ENCODE measurements around the gene KCNQ4.

Gene KCNQ4

DNA sequence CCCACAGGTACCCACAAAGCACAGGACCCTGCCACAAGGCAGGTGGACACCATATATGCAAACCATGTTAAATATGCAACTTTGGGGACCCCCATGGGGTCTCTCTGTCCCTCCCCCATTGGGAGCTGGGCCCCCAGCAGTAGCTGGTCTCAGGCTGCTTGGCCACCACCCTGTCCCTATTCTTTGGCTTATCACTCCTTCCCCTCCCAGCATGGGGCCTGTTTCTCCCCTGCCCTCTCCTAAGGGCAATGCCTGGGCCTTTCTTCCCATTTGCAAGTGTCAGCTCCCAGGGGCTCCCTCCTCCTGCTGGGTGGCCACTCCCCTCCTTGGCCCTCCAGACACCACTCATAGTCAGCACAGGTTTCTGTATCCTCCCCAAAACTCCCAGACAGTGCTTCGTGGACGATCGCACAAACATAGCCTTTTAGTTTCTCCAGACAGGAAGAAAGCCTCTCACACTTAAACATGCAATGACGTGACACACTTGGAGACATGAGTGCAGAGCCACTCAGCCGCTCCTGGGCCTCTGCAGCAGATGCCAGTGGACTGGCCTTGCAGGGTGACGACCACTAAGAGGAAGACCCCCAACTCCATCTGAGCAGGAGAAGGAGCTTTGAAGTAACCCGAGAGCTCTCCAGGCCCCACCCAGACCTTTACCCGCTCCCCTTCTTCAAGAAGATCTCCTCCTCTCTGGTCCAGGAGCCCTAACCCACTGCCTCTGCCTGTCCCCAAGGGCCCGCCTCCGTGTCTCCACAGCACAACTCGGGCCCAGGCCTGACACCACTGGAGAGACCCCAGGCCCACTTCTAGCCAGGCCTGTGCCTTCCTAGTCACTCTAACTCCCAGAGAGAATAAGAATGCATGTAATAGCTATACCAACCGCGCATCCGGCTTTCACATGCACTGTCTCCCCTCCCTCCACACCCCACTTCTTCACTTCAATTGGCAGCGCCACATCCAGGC lies 55.7 kb downstream of the KCNQ4 start:
- Histone ChIP-seq H3K9ac (ENCODE audit: low read depth, low read length) (no peak overlapping the region), H3K27ac (ENCODE audit: low read depth, low read length) (no peak overlapping the region)
- 88% methylated on average over 15 of the region's 15 CpGs for WGBS

DNA sequence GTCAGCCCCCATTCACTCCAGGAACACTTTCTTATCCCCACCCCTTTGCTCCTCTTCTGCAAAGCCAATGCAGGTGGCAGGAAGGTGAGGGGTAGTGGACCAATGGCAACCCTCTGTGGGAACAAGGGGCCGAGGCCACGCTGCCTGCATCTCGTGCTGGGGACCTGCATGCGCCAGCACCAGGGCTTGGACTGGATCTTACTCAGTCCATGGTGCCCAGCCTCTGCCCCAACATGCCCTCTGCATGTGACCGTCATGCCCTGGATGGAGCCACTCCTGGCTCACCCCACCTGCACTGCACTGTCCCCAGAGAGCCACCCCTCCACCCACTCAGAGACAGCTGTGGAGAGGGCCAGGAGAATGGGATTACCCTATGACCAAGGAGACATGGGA lies 56.4 kb downstream of the KCNQ4 start:
- no peaks in the 10 kb centered on the region for H3K4me1 ChIP-seq (ENCODE audit: insufficient read depth, low read length)
- no peak overlapping the region for H3K27ac ChIP-seq (ENCODE audit: low read depth, low read length)
- H3K36me3 ChIP-seq (ENCODE audit: insufficient read depth, low read length): no peaks in the 10 kb centered on the region
- 93% methylated on average over 5 of the region's 5 CpGs for WGBS
- no peaks in the 10 kb centered on the region for H3K27me3 ChIP-seq (ENCODE audit: insufficient read depth, low read length)
- H3K9me3 ChIP-seq (ENCODE audit: insufficient read depth, low read depth, low read length): no peaks in the 10 kb centered on the region
- H3K9ac ChIP-seq (ENCODE audit: low read depth, low read length): no peak overlapping the region
- no peak overlapping the region for H3K4me3 ChIP-seq (ENCODE audit: low read length)

More for the DNA sequence above, 55.7 kb downstream of the KCNQ4 start:
- Histone ChIP-seq H3K4me3 (ENCODE audit: low read length) (no peak overlapping the region), H3K36me3 (ENCODE audit: insufficient read depth, low read length) (no peaks in the 10 kb centered on the region), H3K9me3 (ENCODE audit: insufficient read depth, low read depth, low read length) (no peaks in the 10 kb centered on the region), H3K4me1 (ENCODE audit: insufficient read depth, low read length) (no peaks in the 10 kb centered on the region), H3K27me3 (ENCODE audit: insufficient read depth, low read length) (no peaks in the 10 kb centered on the region)

DNA sequence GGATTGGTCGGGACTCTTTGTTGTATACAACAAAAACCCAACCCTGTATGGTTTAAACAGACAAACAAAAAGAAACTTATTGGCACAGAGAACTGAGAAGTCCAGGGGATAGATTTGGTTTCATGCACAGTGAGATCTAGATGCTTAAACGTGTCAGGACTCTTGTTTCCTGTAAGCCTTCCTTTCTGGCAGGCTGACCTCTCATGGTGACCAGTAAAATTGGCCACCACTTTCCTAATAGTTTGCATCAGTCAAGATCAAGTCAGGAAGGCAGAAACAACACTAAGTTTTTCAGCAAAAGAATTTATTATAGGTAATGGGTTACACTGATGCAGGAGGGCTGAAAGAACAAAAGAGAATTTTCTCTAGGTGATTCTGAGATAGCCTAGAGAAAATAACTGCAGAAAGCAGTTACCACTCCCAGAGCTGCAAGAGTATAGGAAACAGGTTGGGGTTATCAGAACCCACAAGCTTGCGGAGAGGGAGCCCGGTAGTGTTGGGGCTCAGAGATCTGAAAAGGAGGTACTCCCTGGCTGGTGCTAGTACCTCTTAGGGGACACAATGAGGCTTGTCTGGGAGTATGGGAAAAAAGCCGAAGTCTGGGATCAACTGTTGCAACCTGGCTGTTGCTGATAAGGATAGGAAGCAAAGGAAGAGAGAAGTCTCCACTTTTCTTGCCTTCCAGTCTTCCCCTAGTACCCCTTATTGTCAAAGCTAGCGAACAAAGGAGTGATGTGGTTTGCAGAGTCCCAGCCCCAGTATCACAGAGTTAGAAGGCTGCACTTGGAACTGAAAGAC lies 57.1 kb downstream of the KCNQ4 start:
- H3K36me3 ChIP-seq (ENCODE audit: insufficient read depth, low read length): no peaks in the 10 kb centered on the region
- no peak overlapping the region for H3K27ac ChIP-seq (ENCODE audit: low read depth, low read length)
- 84% methylated on average over 5 of the region's 6 CpGs for WGBS
- H3K4me3 ChIP-seq (ENCODE audit: low read length): no peak overlapping the region
- no peak overlapping the region for H3K9ac ChIP-seq (ENCODE audit: low read depth, low read length)
- no peaks in the 10 kb centered on the region for H3K4me1 ChIP-seq (ENCODE audit: insufficient read depth, low read length)
- H3K27me3 ChIP-seq (ENCODE audit: insufficient read depth, low read length): no peaks in the 10 kb centered on the region
- H3K9me3 ChIP-seq (ENCODE audit: insufficient read depth, low read depth, low read length): no peaks in the 10 kb centered on the region

DNA sequence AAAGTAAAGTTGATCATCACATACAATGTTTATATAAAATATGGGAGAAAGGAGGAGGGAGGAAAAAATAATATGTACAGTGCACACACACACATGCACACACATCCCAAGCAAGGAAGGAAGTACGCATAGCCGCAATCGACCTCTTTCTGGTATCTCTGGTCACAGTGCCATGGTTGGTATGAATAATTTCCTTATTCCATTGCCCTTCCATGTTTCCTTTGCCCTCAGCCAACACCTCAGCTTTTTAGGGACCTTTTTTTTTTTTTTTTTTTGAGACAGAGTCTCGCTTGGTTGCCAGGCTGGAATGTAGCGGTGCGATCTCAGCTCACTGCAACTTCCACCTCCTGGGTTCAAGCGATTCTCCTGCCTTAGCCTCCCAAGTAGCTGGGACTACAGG lies 58.0 kb downstream of the KCNQ4 start:
- 95% methylated on average over 7 of the region's 7 CpGs for WGBS
- Histone ChIP-seq H3K4me1 (ENCODE audit: insufficient read depth, low read length) (no peaks in the 10 kb centered on the region), H3K36me3 (ENCODE audit: insufficient read depth, low read length) (no peaks in the 10 kb centered on the region), H3K27ac (ENCODE audit: low read depth, low read length) (no peak overlapping the region), H3K27me3 (ENCODE audit: insufficient read depth, low read length) (no peaks in the 10 kb centered on the region), H3K9ac (ENCODE audit: low read depth, low read length) (no peak overlapping the region), H3K9me3 (ENCODE audit: insufficient read depth, low read depth, low read length) (no peaks in the 10 kb centered on the region), H3K4me3 (ENCODE audit: low read length) (no peak overlapping the region)

DNA sequence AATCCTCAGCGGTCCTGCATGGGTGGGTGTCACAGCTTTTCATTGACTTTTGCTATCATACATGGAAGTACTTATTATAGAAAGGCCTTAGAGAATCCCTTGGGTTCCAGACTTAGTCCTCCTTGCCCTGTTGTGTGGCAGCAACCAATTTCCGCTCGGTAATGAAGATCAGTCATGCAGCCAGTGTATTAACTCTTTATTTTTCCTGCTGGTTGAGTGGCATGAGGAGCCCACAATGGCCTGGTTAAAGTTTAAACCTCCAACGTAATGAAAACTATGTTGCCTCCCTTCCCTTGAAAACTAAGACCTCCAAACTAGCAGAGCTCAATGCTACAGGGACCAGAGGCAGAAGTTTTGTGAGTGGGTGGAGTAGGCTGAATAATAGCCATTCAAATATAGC lies 58.6 kb downstream of the KCNQ4 start:
- H3K4me1 ChIP-seq (ENCODE audit: insufficient read depth, low read length): no peaks in the 10 kb centered on the region
- no peak overlapping the region for H3K4me3 ChIP-seq (ENCODE audit: low read length)
- H3K27me3 ChIP-seq (ENCODE audit: insufficient read depth, low read length): no peaks in the 10 kb centered on the region
- no peak overlapping the region for H3K9ac ChIP-seq (ENCODE audit: low read depth, low read length)
- H3K9me3 ChIP-seq (ENCODE audit: insufficient read depth, low read depth, low read length): no peaks in the 10 kb centered on the region
- 81% methylated on average over 4 of the region's 4 CpGs for WGBS
- no peaks in the 10 kb centered on the region for H3K36me3 ChIP-seq (ENCODE audit: insufficient read depth, low read length)
- H3K27ac ChIP-seq (ENCODE audit: low read depth, low read length): no peak overlapping the region

DNA sequence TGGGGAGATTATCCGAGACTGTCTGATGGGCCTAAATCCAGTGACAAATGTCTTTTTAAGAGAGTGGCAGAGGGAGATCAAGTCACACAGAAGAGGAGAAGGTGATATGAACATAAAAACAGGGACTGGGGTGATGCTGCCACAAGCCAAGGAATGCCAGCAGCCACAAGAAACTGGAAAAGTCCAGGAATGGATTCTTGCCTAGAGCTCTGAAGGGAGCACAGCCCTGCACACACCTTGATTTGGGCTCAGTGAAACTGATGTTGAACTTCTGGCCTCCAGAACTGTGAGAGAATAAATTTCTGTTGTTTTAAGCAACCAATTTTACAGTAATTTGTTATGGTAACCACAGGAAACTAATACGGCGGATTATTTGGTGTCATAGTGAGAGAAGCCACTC lies 59.1 kb downstream of the KCNQ4 start:
- Histone ChIP-seq H3K27ac (ENCODE audit: low read depth, low read length) (no peak overlapping the region), H3K36me3 (ENCODE audit: insufficient read depth, low read length) (no peaks in the 10 kb centered on the region), H3K27me3 (ENCODE audit: insufficient read depth, low read length) (no peaks in the 10 kb centered on the region), H3K4me1 (ENCODE audit: insufficient read depth, low read length) (no peaks in the 10 kb centered on the region), H3K9ac (ENCODE audit: low read depth, low read length) (no peak overlapping the region), H3K4me3 (ENCODE audit: low read length) (no peak overlapping the region), H3K9me3 (ENCODE audit: insufficient read depth, low read depth, low read length) (no peaks in the 10 kb centered on the region)
- WGBS: 99% methylated on average over 3 of the region's 3 CpGs

DNA sequence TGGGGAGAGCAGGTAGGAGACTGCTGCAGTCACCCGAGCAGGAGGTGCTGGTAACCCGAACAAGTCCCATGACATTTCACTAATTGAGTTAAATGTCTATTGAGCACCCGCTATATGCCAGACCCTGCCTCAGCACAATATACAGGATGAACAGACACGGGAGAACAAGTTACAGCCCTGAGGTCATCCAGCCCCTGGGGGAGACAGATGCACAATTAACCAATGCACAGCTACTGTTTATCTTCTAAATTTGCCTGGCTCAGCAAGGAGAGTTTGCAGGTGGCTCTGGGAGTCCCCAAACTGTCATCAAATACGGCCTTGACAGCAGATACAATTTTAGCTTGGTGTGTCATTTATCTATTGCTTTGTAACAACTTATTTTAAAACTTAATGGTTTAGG lies 60.5 kb downstream of the KCNQ4 start:
- Histone ChIP-seq H3K4me3 (ENCODE audit: low read length) (no peak overlapping the region), H3K27me3 (ENCODE audit: insufficient read depth, low read length) (no peaks in the 10 kb centered on the region), H3K9ac (ENCODE audit: low read depth, low read length) (no peak overlapping the region), H3K9me3 (ENCODE audit: insufficient read depth, low read depth, low read length) (no peaks in the 10 kb centered on the region), H3K27ac (ENCODE audit: low read depth, low read length) (no peak overlapping the region), H3K4me1 (ENCODE audit: insufficient read depth, low read length) (no peaks in the 10 kb centered on the region), H3K36me3 (ENCODE audit: insufficient read depth, low read length) (no peaks in the 10 kb centered on the region)
- WGBS: 89% methylated on average over 5 of the region's 5 CpGs

DNA sequence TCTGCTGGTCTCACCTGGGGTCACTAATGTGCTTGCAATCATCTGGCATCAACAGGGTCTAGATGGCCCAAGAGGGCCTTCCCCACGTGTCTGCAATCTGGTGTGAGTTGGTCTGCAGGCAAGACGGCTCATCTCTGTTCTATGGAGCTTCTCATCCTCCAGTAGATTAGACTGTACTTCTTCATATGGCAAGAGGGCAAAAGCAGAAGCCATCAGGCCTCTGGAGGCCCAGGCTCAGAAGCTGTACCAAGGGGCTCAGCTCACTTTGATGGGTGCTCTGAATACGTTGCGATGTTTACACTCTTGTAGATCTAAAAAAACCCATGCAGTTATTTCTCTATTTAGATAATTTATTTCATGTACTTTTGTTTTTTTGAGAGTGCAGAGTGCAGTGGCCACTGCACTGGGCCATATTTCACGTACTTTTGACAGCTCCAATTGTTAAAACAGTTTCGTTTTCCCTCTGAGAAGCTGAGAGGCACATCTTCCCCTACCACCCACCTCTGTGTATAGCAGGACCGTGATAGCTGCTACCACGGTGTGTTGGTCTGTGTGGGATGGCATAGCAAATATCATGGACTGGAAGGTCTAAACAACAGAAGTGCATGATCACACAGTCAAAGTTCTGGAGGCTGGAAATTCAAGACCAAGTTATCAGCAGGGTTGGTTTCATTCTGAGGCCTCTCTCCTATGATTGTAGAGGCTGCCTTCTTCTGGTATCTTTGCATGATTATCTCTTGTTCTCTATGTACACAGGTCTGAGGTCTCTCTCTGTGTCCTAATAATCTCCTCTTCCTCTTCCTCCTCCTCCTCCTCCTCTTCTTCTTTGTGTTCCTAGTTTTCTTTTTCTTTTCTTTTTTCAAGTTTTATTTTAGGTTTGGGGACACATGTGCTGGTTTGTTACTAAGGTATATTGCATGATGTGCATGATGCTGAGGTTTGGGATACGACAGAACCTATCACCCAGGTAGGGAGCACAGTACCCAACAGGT lies 61.6 kb downstream of the KCNQ4 start:
- H3K9ac ChIP-seq (ENCODE audit: low read depth, low read length): no peak overlapping the region
- no peak overlapping the region for H3K4me3 ChIP-seq (ENCODE audit: low read length)
- no peaks in the 10 kb centered on the region for H3K27me3 ChIP-seq (ENCODE audit: insufficient read depth, low read length)
- H3K4me1 ChIP-seq (ENCODE audit: insufficient read depth, low read length): no peaks in the 10 kb centered on the region
- H3K36me3 ChIP-seq (ENCODE audit: insufficient read depth, low read length): no peaks in the 10 kb centered on the region
- 88% methylated on average over 7 of the region's 9 CpGs for WGBS
- no peaks in the 10 kb centered on the region for H3K9me3 ChIP-seq (ENCODE audit: insufficient read depth, low read depth, low read length)
- no peak overlapping the region for H3K27ac ChIP-seq (ENCODE audit: low read depth, low read length)

DNA sequence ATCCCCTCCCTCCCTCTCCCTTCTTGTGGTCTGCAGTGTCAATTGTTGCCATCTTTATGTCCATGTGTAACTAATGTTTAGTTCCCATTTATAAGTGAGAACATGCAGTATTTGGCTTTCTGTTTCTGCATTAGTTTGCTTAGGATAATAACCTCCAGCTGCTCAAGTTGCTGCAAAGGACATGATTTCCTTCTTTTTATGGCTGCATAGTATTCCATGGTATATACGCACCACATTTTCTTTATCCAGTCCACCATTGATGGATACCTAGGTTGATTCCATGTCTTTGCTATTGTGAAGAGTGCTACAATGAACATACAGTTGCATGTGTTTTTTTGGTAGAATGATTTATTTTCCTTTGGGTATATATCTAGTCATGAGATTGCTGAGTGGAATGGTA lies 62.3 kb downstream of the KCNQ4 start:
- H3K9ac ChIP-seq (ENCODE audit: low read depth, low read length): no peak overlapping the region
- H3K4me1 ChIP-seq (ENCODE audit: insufficient read depth, low read length): no peaks in the 10 kb centered on the region
- H3K27me3 ChIP-seq (ENCODE audit: insufficient read depth, low read length): no peaks in the 10 kb centered on the region
- H3K27ac ChIP-seq (ENCODE audit: low read depth, low read length): no peak overlapping the region
- H3K4me3 ChIP-seq (ENCODE audit: low read length): no peak overlapping the region
- WGBS: 86% methylated on average over 1 of the region's 1 CpG
- no peaks in the 10 kb centered on the region for H3K36me3 ChIP-seq (ENCODE audit: insufficient read depth, low read length)
- H3K9me3 ChIP-seq (ENCODE audit: insufficient read depth, low read depth, low read length): no peaks in the 10 kb centered on the region

DNA sequence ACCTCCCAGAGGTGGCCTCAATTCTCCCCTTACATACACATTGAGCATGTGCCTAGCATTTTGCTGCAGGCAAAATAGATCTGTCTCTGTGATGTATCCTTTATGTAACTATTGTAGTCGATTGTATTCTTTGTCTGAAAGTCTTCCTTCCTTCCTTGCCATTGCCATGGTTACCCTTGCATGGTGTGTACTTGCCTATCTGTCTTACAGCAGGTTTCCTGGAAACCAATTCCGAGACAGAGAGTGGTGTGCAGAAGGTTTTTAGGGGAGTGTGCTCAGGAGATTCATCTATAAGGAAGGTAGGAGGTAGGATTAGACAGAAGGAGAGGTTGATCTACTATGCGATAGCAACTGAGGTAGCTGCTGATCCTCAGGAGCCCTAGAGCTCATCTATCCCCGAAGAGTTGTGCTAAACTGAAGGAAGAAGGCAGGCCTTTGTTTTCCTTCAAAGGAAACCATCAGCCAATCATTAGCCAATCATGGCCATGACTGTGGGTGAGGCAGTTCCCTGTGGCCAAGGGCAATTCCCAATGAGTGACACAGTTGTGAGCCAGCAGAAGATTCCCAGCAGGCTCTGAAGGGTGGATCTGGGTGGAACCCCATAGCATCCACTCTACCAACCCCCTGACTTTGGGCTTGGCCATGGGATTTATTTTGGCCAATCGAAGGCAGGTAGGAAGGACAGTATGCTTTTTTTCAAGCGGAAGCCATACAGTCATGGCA lies 63.6 kb downstream of the KCNQ4 start:
- Histone ChIP-seq H3K27me3 (ENCODE audit: insufficient read depth, low read length) (no peaks in the 10 kb centered on the region), H3K4me3 (ENCODE audit: low read length) (no peak overlapping the region), H3K9me3 (ENCODE audit: insufficient read depth, low read depth, low read length) (no peaks in the 10 kb centered on the region), H3K27ac (ENCODE audit: low read depth, low read length) (no peak overlapping the region), H3K9ac (ENCODE audit: low read depth, low read length) (no peak overlapping the region), H3K4me1 (ENCODE audit: insufficient read depth, low read length) (no peaks in the 10 kb centered on the region), H3K36me3 (ENCODE audit: insufficient read depth, low read length) (no peaks in the 10 kb centered on the region)
- WGBS: 89% methylated on average over 6 of the region's 6 CpGs

Data from HUES64 (cell line).